Renal cortical epithelial cell (primary cell): ENCODE data around the gene PCNX2. TPM values are rescaled to one million over a fixed set of nuclear protein-coding genes. Genes with fewer than 3 reads are reported as not detected.
A peak's percentile ranks its signal among the peaks of the same experiment; 100 is the strongest.
"Not testable (repeated sequence)": the region's sequence is repeated elsewhere in the genome, so short reads cannot be mapped to it uniquely, and the experiment has no call there.

Source experiments
- DNase-seq: peaks from one replicate; pipeline ENCODE4 v3.0.0-alpha.2; 2011; ENCODE audit warnings: low read depth
- total RNA-seq: library from RNA; depleted of rRNA; stranded (reverse); fragments of >200 nt; gene quantifications from 2 replicates; pipeline ENCODE4 v1.2.3, GENCODE V29; 2014

PCNX2 gene
- total RNA-seq, 1 donor from 2014 or later: 28.9 TPM

GRCh38 chr1:233105225-233105624 is 190.3 kb downstream of the PCNX2 start:
- DNase-seq: no peak

- no peak for DNase-seq
Observed at GRCh38 chr1:233102341-233102740, 193.2 kb downstream of the PCNX2 start.

- DNase-seq: peak; percentile 57
Observed at GRCh38 chr1:233097959-233098580, 197.5 kb downstream of the PCNX2 start.

- no peak for DNase-seq
Observed at GRCh38 chr1:233097546-233097945, 198.0 kb downstream of the PCNX2 start.

GRCh38 chr1:233094691-233095090 is 200.8 kb downstream of the PCNX2 start:
- DNase-seq: peak; percentile 54

GRCh38 chr1:233094269-233094668 is 201.3 kb downstream of the PCNX2 start:
- DNase-seq: no peak

GRCh38 chr1:233090746-233091494 is 204.6 kb downstream of the PCNX2 start:
- DNase-seq: peak; percentile 58

GRCh38 chr1:233089251-233089650 is 206.3 kb downstream of the PCNX2 start:
- no peak for DNase-seq

GRCh38 chr1:233088613-233089012 is 206.9 kb downstream of the PCNX2 start:
- DNase-seq: no peak

GRCh38 chr1:233086961-233087881 is 208.3 kb downstream of the PCNX2 start:
- no peak for DNase-seq

GRCh38 chr1:233085566-233085965 is 210.0 kb downstream of the PCNX2 start:
- no peak for DNase-seq

- DNase-seq: no peak
Observed at GRCh38 chr1:233082778-233083550, 212.6 kb downstream of the PCNX2 start.

GRCh38 chr1:233081735-233082134 is 213.8 kb downstream of the PCNX2 start:
- DNase-seq: peak; percentile 47

- not testable (repeated sequence) for DNase-seq
Observed at GRCh38 chr1:233080827-233081226, 214.7 kb downstream of the PCNX2 start.

GRCh38 chr1:233080286-233080685 is 215.2 kb downstream of the PCNX2 start:
- DNase-seq: no peak

GRCh38 chr1:233079574-233079973 is 216.0 kb downstream of the PCNX2 start:
- DNase-seq: no peak

GRCh38 chr1:233078396-233078795 is 217.1 kb downstream of the PCNX2 start:
- no peak for DNase-seq

- no peak for DNase-seq
Observed at GRCh38 chr1:233075915-233076295, 219.6 kb downstream of the PCNX2 start.

- DNase-seq: no peak
Observed at GRCh38 chr1:233066087-233066486, 229.4 kb downstream of the PCNX2 start.

GRCh38 chr1:233065685-233066084 is 229.8 kb downstream of the PCNX2 start:
- no peak for DNase-seq

- DNase-seq: no peak
Observed at GRCh38 chr1:233064988-233065387, 230.5 kb downstream of the PCNX2 start.

GRCh38 chr1:233063462-233063861 is 232.1 kb downstream of the PCNX2 start:
- DNase-seq: no peak
